ENCODE measurements around the gene TMEM30B. TPM values are rescaled to one million over a fixed set of nuclear protein-coding genes. Genes with fewer than 3 reads are reported as not detected.
A peak's percentile ranks its signal among the peaks of the same experiment; 100 is the strongest.
"Not testable (repeated sequence)": the region's sequence is repeated elsewhere in the genome, so short reads cannot be mapped to it uniquely, and the experiment has no call there.

TMEM30B gene
- total RNA-seq, 1 donor from 2014 or later, result 1.6 TPM

- peaks cover 0 to under 1% (median under 1%) of the 10 kb centered on the region in 3 donors for H3K9me3 ChIP-seq (ENCODE audit: control insufficient read depth in 3 of 3, low read length in 3 of 3)
- H3K4me3 ChIP-seq (ENCODE audit: low read length in 3 of 3), result no peak overlapping the region
- H3K27ac ChIP-seq (ENCODE audit: low read depth, low read length), result no peak overlapping the region
- no peak overlapping the region for H3K9ac ChIP-seq (ENCODE audit: low read depth in 1 of 3, low read length in 3 of 3)
- H3K4me1 ChIP-seq (ENCODE audit: control insufficient read depth in 3 of 3, insufficient read depth in 3 of 3, low read length in 3 of 3), result no peaks in the 10 kb centered on the region
- no peaks in the 10 kb centered on the region for H3K27me3 ChIP-seq (ENCODE audit: control insufficient read depth in 3 of 3, insufficient read depth in 3 of 3, low read length in 3 of 3)
- H3K36me3 ChIP-seq (ENCODE audit: control insufficient read depth in 3 of 3, insufficient read depth in 3 of 3, low read length in 3 of 3), result no peaks in the 10 kb centered on the region
These were observed 34.4 kb downstream of the TMEM30B start for GRCh38 chr14:61246721-61247120.

DNA sequence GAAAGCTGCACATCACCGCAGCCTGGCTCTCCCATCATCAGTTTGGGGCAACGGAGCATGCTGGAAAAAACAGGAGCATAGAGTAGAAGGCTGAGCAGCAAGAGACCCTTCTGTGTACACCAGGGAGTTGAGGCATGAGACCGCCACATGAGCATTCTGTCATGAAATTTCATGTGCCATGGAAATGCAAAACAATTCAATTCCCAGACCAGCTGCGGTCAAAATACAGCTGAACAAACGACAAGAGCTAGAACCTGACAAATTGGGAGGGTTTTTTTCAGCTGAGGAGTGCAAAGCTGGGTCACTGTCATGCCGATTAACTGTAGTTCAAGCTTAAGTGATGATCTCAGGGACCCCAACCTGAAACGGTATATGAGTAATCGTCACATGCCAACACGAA lies 37.1 kb downstream of the TMEM30B start:
- peaks cover 3 to 8% (median 3%) of the 10 kb centered on the region in 3 donors for H3K9me3 ChIP-seq (ENCODE audit: control insufficient read depth in 3 of 3, low read length in 3 of 3)
- H3K4me3 ChIP-seq (ENCODE audit: low read length in 3 of 3), result no peak overlapping the region
- H3K4me1 ChIP-seq (ENCODE audit: control insufficient read depth in 3 of 3, insufficient read depth in 3 of 3, low read length in 3 of 3), result no peaks in the 10 kb centered on the region
- H3K27ac ChIP-seq (ENCODE audit: low read depth, low read length), result no peak overlapping the region
- H3K27me3 ChIP-seq (ENCODE audit: control insufficient read depth in 3 of 3, insufficient read depth in 3 of 3, low read length in 3 of 3), result no peaks in the 10 kb centered on the region
- H3K36me3 ChIP-seq (ENCODE audit: control insufficient read depth in 3 of 3, insufficient read depth in 3 of 3, low read length in 3 of 3), result no peaks in the 10 kb centered on the region
- no peak overlapping the region for H3K9ac ChIP-seq (ENCODE audit: low read depth in 1 of 3, low read length in 3 of 3)

DNA sequence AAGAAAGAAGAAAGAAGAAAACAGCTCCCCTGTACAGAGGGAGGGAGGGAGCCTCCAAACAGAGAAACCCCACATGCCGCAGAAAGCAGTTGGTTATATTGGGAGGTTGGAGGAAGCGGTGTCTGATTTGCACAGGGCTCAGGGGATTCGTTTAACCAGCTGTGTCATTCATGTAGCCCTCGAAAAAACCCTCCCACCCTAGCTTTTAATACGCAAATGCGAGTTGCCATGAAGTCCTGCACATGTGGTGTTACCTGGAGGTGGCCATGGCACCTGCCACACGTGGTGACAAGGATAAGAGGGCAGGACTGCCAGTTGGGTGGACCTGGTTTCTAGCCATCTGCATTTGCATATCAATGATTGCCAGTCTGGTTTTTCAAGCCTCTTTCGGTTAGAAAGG lies 40.9 kb downstream of the TMEM30B start:
- no peak overlapping the region for H3K27ac ChIP-seq (ENCODE audit: low read depth, low read length)
- no peaks in the 10 kb centered on the region for H3K27me3 ChIP-seq (ENCODE audit: control insufficient read depth in 3 of 3, insufficient read depth in 3 of 3, low read length in 3 of 3)
- peaks cover 3 to 8% (median 3%) of the 10 kb centered on the region in 3 donors for H3K9me3 ChIP-seq (ENCODE audit: control insufficient read depth in 3 of 3, low read length in 3 of 3)
- H3K4me1 ChIP-seq (ENCODE audit: control insufficient read depth in 3 of 3, insufficient read depth in 3 of 3, low read length in 3 of 3), result peaks cover 0 to 2% (median 0%) of the 10 kb centered on the region in 3 donors
- H3K9ac ChIP-seq (ENCODE audit: low read depth in 1 of 3, low read length in 3 of 3), result no peak overlapping the region
- H3K36me3 ChIP-seq (ENCODE audit: control insufficient read depth in 3 of 3, insufficient read depth in 3 of 3, low read length in 3 of 3), result no peaks in the 10 kb centered on the region
- H3K4me3 ChIP-seq (ENCODE audit: low read length in 3 of 3), result no peak overlapping the region

- not testable (repeated sequence) for H3K9ac ChIP-seq (ENCODE audit: low read depth in 1 of 3, low read length in 3 of 3); H3K27ac ChIP-seq (ENCODE audit: low read depth, low read length); H3K4me3 ChIP-seq (ENCODE audit: low read length in 3 of 3); H3K27me3 ChIP-seq (ENCODE audit: control insufficient read depth in 3 of 3, insufficient read depth in 3 of 3, low read length in 3 of 3); H3K9me3 ChIP-seq (ENCODE audit: control insufficient read depth in 3 of 3, low read length in 3 of 3); H3K36me3 ChIP-seq (ENCODE audit: control insufficient read depth in 3 of 3, insufficient read depth in 3 of 3, low read length in 3 of 3)
- H3K4me1 ChIP-seq (ENCODE audit: control insufficient read depth in 3 of 3, insufficient read depth in 3 of 3, low read length in 3 of 3), result peaks cover 6 to 11% (median 8%) of the 10 kb centered on the region in 3 donors
These were observed 41.9 kb downstream of the TMEM30B start for GRCh38 chr14:61239285-61239684.

- no peak overlapping the region for H3K4me3 ChIP-seq (ENCODE audit: low read length in 3 of 3)
- H3K4me1 ChIP-seq (ENCODE audit: control insufficient read depth in 3 of 3, insufficient read depth in 3 of 3, low read length in 3 of 3), result peaks cover 8 to 16% (median 13%) of the 10 kb centered on the region in 3 donors
- no peak overlapping the region for H3K27ac ChIP-seq (ENCODE audit: low read depth, low read length)
- no peak overlapping the region for H3K9ac ChIP-seq (ENCODE audit: low read depth in 1 of 3, low read length in 3 of 3)
- peaks cover 3 to 8% (median 3%) of the 10 kb centered on the region in 3 donors for H3K9me3 ChIP-seq (ENCODE audit: control insufficient read depth in 3 of 3, low read length in 3 of 3)
- no peaks in the 10 kb centered on the region for H3K36me3 ChIP-seq (ENCODE audit: control insufficient read depth in 3 of 3, insufficient read depth in 3 of 3, low read length in 3 of 3)
- no peaks in the 10 kb centered on the region for H3K27me3 ChIP-seq (ENCODE audit: control insufficient read depth in 3 of 3, insufficient read depth in 3 of 3, low read length in 3 of 3)
These were observed 42.4 kb downstream of the TMEM30B start for GRCh38 chr14:61238611-61239245.

DNA sequence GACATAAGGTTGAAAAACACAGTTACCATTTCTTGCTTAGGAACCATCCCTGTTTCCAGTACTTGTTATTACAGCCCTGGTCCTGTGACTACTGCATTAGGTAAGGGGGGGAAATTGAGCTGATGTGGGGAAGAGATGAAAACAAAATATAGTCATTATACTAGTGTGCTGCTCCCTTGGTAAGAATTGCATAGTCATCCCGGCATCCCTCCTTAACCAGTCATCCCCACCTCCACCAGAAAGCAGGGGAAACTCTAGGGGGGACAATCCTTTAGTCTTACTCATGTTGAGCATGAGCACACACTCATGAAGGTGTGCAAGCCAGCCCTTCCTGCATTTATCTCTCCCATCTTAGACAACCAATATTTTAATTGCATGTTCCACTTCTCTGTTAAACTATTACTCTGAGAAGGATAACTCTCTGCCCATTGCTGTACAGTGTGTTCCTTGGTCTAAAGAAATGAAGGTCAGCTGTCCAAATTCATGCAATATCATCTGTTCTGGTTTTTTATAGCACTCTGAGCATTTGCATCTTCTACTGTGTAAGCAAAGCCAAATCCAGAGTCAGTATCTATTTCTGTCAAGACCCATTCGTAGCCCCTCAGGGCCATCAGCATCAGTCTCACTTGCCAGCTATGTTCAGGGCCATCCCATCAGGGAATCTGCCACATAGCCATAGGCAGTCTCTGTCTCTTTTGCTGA lies 46.8 kb downstream of the TMEM30B start:
- H3K4me1 ChIP-seq (ENCODE audit: control insufficient read depth in 3 of 3, insufficient read depth in 3 of 3, low read length in 3 of 3), result peaks cover 18 to 37% (median 25%) of the 10 kb centered on the region in 3 donors
- no peak overlapping the region for H3K27ac ChIP-seq (ENCODE audit: low read depth, low read length)

DNA sequence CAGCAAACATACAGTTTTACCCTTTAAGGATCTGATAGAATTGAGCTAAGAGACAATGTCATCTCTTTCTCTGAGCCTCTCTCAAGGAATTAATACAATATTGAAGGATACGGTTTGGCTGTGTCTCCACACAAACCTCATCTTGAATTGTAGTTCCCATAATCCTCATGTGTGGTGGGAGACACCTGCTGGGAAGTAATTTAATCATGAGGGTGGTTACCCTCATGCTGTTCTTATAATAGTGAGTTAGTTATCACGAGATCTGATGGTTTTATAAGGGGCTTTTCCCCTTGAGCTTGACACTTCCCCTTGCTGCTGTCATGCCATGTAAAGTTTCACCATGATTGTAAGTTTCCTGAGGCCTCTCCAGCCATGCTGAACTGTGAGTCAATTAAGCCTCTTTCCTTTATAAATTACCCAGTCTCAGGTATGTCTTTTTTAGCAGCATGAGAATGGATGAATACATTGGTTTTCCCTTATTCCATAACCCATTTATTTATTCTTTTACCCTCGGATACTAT lies 47.6 kb downstream of the TMEM30B start:
- Histone ChIP-seq H3K27me3 (ENCODE audit: control insufficient read depth in 3 of 3, insufficient read depth in 3 of 3, low read length in 3 of 3) (no peaks in the 10 kb centered on the region), H3K4me1 (ENCODE audit: control insufficient read depth in 3 of 3, insufficient read depth in 3 of 3, low read length in 3 of 3) (peaks cover 21 to 42% (median 31%) of the 10 kb centered on the region in 3 donors), H3K36me3 (ENCODE audit: control insufficient read depth in 3 of 3, insufficient read depth in 3 of 3, low read length in 3 of 3) (no peaks in the 10 kb centered on the region), H3K9me3 (ENCODE audit: control insufficient read depth in 3 of 3, low read length in 3 of 3) (no peaks in the 10 kb centered on the region), H3K27ac (ENCODE audit: low read depth, low read length) (no peak overlapping the region), H3K4me3 (ENCODE audit: low read length in 3 of 3) (no peak overlapping the region), H3K9ac (ENCODE audit: low read depth in 1 of 3, low read length in 3 of 3) (no peak overlapping the region)

More for the DNA sequence above, 46.8 kb downstream of the TMEM30B start:
- Histone ChIP-seq H3K9ac (ENCODE audit: low read depth in 1 of 3, low read length in 3 of 3) (no peak overlapping the region), H3K36me3 (ENCODE audit: control insufficient read depth in 3 of 3, insufficient read depth in 3 of 3, low read length in 3 of 3) (no peaks in the 10 kb centered on the region), H3K27me3 (ENCODE audit: control insufficient read depth in 3 of 3, insufficient read depth in 3 of 3, low read length in 3 of 3) (no peaks in the 10 kb centered on the region), H3K9me3 (ENCODE audit: control insufficient read depth in 3 of 3, low read length in 3 of 3) (no peaks in the 10 kb centered on the region), H3K4me3 (ENCODE audit: low read length in 3 of 3) (no peak overlapping the region)

- H3K27ac ChIP-seq (ENCODE audit: low read depth, low read length), result no peak overlapping the region
- no peaks in the 10 kb centered on the region for H3K27me3 ChIP-seq (ENCODE audit: control insufficient read depth in 3 of 3, insufficient read depth in 3 of 3, low read length in 3 of 3)
- peaks cover 21 to 51% (median 34%) of the 10 kb centered on the region in 3 donors for H3K4me1 ChIP-seq (ENCODE audit: control insufficient read depth in 3 of 3, insufficient read depth in 3 of 3, low read length in 3 of 3)
- H3K4me3 ChIP-seq (ENCODE audit: low read length in 3 of 3), result no peak overlapping the region
- H3K36me3 ChIP-seq (ENCODE audit: control insufficient read depth in 3 of 3, insufficient read depth in 3 of 3, low read length in 3 of 3), result no peaks in the 10 kb centered on the region
- H3K9me3 ChIP-seq (ENCODE audit: control insufficient read depth in 3 of 3, low read length in 3 of 3), result no peaks in the 10 kb centered on the region
- H3K9ac ChIP-seq (ENCODE audit: low read depth in 1 of 3, low read length in 3 of 3), result no peak overlapping the region
These were observed 49.3 kb downstream of the TMEM30B start for GRCh38 chr14:61231810-61232209.

GRCh38 chr14:61229981-61230380 lies 51.2 kb downstream of the TMEM30B start:
- Histone ChIP-seq H3K9me3 (ENCODE audit: control insufficient read depth in 3 of 3, low read length in 3 of 3) (no peaks in the 10 kb centered on the region), H3K9ac (ENCODE audit: low read depth in 1 of 3, low read length in 3 of 3) (no peak overlapping the region), H3K27ac (ENCODE audit: low read depth, low read length) (peak overlapping the region; percentile 54), H3K4me1 (ENCODE audit: control insufficient read depth in 3 of 3, insufficient read depth in 3 of 3, low read length in 3 of 3) (peaks cover 19 to 61% (median 36%) of the 10 kb centered on the region in 3 donors), H3K27me3 (ENCODE audit: control insufficient read depth in 3 of 3, insufficient read depth in 3 of 3, low read length in 3 of 3) (no peaks in the 10 kb centered on the region), H3K36me3 (ENCODE audit: control insufficient read depth in 3 of 3, insufficient read depth in 3 of 3, low read length in 3 of 3) (no peaks in the 10 kb centered on the region), H3K4me3 (ENCODE audit: low read length in 3 of 3) (no peak overlapping the region)

DNA sequence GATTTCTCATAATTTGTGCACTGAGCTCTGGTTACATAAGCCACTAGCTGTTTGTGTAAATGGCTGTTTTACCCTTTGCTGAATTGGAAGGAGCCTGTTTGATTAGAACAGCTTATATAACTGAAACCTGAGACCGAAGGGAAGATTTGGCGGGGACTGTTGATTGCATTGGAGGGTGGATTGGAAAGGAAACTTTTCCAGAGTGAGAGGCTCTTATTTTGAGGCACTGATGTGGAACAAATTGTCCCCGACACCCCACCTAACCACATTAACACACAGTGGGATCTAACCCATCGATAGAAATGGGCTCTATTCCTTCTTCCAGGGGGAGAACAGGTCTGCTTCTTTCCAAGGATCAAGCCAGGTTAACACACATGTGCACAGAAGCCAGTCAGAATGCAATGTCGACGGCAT lies 51.7 kb downstream of the TMEM30B start:
- peak overlapping the region; percentile 54 for H3K27ac ChIP-seq (ENCODE audit: low read depth, low read length)
- H3K4me3 ChIP-seq (ENCODE audit: low read length in 3 of 3), result peak overlapping the region; percentile 1 to 41 (median 6)

More for the DNA sequence above, 51.7 kb downstream of the TMEM30B start:
- Histone ChIP-seq H3K27me3 (ENCODE audit: control insufficient read depth in 3 of 3, insufficient read depth in 3 of 3, low read length in 3 of 3) (no peaks in the 10 kb centered on the region), H3K9ac (ENCODE audit: low read depth in 1 of 3, low read length in 3 of 3) (peak overlapping the region in 1 of 3 donors; percentile 5), H3K36me3 (ENCODE audit: control insufficient read depth in 3 of 3, insufficient read depth in 3 of 3, low read length in 3 of 3) (no peaks in the 10 kb centered on the region), H3K9me3 (ENCODE audit: control insufficient read depth in 3 of 3, low read length in 3 of 3) (no peaks in the 10 kb centered on the region), H3K4me1 (ENCODE audit: control insufficient read depth in 3 of 3, insufficient read depth in 3 of 3, low read length in 3 of 3) (peaks cover 16 to 61% (median 32%) of the 10 kb centered on the region in 3 donors)

All from skeletal muscle tissue (tissue), 4 donors.